AG10803 (cell line): Measurements from ENCODE around the gene BCL11B.

Source experiments
- DNase-seq: peaks from one replicate; pipeline ENCODE4 v3.0.0; 2010; ENCODE audit warnings: low read depth
- H3K4me3 ChIP-seq: 2 replicates; pipeline ENCODE4 v1.5.1; 2011; ENCODE audit warnings: mild to moderate bottlenecking, low read length, control low read depth
- TF ChIP-seq, protein P1 (sequence below): conservative IDR thresholded peaks from 2 replicates; pipeline ENCODE4 v1.5.1; 2011; ENCODE audit warnings: mild to moderate bottlenecking, low read length, control low read depth, inconsistent platforms

The BCL11B gene

DNA sequence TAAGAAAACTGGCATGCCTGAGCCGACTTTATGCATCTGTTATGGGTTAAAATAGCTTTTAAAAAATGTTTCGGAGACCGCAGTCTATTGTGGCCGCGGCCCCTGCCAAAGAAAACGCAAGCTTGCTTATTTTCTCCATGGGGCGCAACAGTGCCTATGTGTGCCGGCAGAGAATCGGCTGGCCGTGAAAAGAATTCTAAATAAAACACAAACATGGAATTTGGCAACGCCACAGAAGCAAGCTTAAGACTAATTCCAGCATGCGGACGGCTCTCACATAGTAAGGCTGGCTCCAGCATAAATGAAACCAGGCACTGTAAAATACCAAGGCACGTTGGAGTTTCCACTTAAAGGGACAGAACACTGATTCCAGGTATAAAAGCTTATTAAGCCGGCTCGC, 56.7 kb downstream of the BCL11B start:
- peak overlapping the region; percentile 30 for H3K4me3 ChIP-seq
- DNase-seq, result peak; percentile 96
- TF ChIP-seq, protein P1, sequence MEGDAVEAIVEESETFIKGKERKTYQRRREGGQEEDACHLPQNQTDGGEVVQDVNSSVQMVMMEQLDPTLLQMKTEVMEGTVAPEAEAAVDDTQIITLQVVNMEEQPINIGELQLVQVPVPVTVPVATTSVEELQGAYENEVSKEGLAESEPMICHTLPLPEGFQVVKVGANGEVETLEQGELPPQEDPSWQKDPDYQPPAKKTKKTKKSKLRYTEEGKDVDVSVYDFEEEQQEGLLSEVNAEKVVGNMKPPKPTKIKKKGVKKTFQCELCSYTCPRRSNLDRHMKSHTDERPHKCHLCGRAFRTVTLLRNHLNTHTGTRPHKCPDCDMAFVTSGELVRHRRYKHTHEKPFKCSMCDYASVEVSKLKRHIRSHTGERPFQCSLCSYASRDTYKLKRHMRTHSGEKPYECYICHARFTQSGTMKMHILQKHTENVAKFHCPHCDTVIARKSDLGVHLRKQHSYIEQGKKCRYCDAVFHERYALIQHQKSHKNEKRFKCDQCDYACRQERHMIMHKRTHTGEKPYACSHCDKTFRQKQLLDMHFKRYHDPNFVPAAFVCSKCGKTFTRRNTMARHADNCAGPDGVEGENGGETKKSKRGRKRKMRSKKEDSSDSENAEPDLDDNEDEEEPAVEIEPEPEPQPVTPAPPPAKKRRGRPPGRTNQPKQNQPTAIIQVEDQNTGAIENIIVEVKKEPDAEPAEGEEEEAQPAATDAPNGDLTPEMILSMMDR, result no peak

DNA sequence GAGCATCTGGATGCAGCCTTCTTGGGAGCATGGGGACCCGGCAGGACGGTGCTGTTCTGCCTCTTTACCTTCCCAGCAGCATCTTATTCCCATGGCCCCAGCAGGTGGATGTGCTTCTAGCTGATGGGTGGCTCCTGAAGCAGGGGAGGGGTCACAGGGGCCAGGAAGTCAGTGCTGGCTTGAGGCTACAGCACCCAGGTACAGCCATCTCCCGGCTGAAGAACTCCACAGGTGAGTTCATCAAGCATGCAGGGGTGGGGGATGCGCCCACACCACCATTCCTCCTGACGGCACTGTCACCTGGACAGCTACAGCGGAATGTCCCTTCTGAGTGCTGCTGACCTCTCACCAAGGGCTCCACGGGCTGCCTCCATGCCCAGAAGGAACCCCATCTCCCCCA, 57.3 kb downstream of the BCL11B start:
- H3K4me3 ChIP-seq, result no peak overlapping the region
- no peak for DNase-seq
- TF ChIP-seq, protein P1, result no peak

DNA sequence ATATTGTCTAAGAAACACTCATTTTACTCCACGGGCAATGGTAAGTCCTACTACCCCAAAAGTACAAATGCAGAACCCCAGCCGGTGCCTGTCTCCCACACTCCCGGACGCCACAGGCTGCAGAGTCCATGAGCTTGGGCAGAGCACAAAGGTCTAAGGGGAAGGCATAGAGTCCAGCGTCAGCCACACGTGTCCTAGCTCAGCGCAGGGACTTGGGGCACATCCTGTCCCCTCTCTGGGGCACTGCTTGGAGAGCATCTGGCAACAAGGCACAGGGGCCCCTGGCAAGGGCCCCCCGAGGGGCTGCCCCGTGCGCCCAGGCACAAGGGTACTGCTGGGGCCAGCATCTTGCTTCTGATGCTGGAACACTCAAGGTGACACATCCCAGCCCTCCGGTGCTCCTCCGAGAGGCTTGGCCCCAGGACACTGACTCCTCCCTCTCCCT, 58.4 kb downstream of the BCL11B start:
- H3K4me3 ChIP-seq, result no peak overlapping the region
- no peak for DNase-seq
- TF ChIP-seq, protein P1, result no peak

- no peak overlapping the region for H3K4me3 ChIP-seq
- TF ChIP-seq, protein P1, result no peak
- no peak for DNase-seq
These were observed 58.9 kb downstream of the BCL11B start for GRCh38 chr14:99213101-99213500.

- H3K4me3 ChIP-seq, result no peak overlapping the region
- no peak for DNase-seq
- TF ChIP-seq, protein P1, result no peak
These were observed 59.4 kb downstream of the BCL11B start for GRCh38 chr14:99212646-99213045.

DNA sequence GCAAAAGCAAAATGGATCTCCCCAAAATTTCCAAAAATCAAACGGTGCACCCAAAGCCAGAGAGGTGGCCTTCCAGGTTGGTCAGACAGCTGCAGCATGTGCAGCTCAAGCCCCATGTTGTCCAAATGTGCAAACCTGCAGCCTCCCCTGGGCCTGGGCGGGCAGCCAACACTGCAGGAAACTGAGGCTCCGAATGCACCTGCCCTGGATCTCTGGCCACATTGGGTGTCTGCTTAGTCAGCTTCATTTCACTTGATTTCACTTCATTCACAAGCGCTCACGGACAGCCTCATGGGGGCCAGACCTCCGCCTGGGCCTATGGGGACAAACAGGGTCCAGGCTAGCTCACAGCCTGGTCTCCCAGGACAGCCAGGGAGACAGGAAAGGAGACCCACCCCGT, 59.8 kb downstream of the BCL11B start:
- TF ChIP-seq, protein P1, result no peak
- no peak overlapping the region for H3K4me3 ChIP-seq
- no peak for DNase-seq

DNA sequence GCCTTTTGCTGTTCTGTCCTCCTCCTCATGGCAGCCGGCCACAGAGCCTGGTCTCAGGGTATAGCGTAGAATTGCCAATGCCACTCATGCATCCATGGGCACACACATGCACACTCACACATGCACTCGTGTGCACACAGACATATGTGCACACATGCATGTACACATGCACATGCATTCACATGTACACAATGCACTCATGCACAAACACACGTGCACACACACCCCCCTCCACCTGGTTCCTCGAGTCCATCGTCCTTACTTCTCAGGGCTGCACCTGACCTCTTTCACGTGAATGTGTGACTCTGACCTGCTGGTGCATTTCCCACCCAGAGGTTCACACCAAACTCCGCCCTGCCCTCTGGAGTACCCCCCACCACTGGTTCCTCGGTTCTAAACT, 60.6 kb downstream of the BCL11B start:
- TF ChIP-seq, protein P1, result no peak
- no peak for DNase-seq
- no peak overlapping the region for H3K4me3 ChIP-seq
